Ishikawa (cell line): Measurements from ENCODE around the gene ACO2.

ENCODE experiments used
- CEBPB ChIP-seq: IDR thresholded peaks from 2 replicates; pipeline ENCODE4 v1.6.1; 2012
- CREB1 ChIP-seq: IDR thresholded peaks from 2 replicates; pipeline ENCODE4 v1.6.1; 2012; ENCODE audit warnings: low read depth
- EGR1 ChIP-seq: IDR thresholded peaks from 2 replicates; pipeline ENCODE4 v1.6.1; 2012
- EP300 ChIP-seq: IDR thresholded peaks from 2 replicates; pipeline ENCODE4 v1.6.1; 2012; ENCODE audit warnings: borderline replicate concordance
- FOXM1 ChIP-seq: IDR thresholded peaks from 2 replicates; pipeline ENCODE4 v1.6.1; 2012; ENCODE audit warnings: low read depth, borderline replicate concordance
- NFIC ChIP-seq: IDR thresholded peaks from 2 replicates; pipeline ENCODE4 v1.6.1; 2012
- RAD21 ChIP-seq: IDR thresholded peaks from 2 replicates; pipeline ENCODE4 v1.6.1; 2012; ENCODE audit warnings: low read depth
- TAF1 ChIP-seq: IDR thresholded peaks from 2 replicates; pipeline ENCODE4 v1.6.1; 2012; ENCODE audit warnings: low read depth, mild to moderate bottlenecking
- TCF12 ChIP-seq: IDR thresholded peaks from 2 replicates; pipeline ENCODE4 v1.6.1; 2012; ENCODE audit warnings: low read depth
- TEAD4 ChIP-seq: IDR thresholded peaks from 2 replicates; pipeline ENCODE4 v1.6.1; 2012
- YY1 ChIP-seq: IDR thresholded peaks from 2 replicates; pipeline ENCODE4 v1.6.1; 2012; ENCODE audit warnings: low read depth
- ZBTB7A ChIP-seq: IDR thresholded peaks from 2 replicates; pipeline ENCODE4 v1.6.1; 2012; ENCODE audit warnings: low read depth
- TF ChIP-seq, protein P1 (sequence below): IDR thresholded peaks from 2 replicates; pipeline ENCODE4 v1.6.1; 2012; ENCODE audit warnings: low read depth, mild to moderate bottlenecking
- TF ChIP-seq, protein P2 (sequence below): IDR thresholded peaks from 2 replicates; pipeline ENCODE4 v1.6.1; 2012
- TF ChIP-seq, protein P3 (sequence below): IDR thresholded peaks from 2 replicates; pipeline ENCODE4 v1.6.1; 2012

The ACO2 gene

DNA sequence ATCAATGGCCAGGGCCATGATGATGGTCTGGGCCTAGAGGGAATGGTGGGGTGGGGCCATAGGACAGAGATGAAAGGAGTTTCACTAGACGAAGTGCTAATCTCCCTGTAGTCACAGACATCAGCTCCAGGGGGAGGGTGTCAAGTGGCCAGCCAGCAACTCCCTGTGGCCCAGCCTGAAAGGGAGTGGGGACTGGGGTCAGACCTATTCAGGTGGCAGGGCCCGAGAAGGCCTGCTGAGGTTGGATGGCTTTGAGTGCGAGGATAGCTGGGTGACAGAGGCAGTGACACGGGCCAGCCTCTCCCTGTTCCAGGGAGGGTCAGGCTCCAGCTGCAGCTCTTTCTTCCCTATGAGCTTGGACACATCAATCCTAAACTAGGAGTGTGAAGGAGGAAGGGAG lies 33.4 kb upstream of the ACO2 start:
- no peak for TF ChIP-seq ZBTB7A
- no peak for TF ChIP-seq CREB1
- TF ChIP-seq, protein P1, sequence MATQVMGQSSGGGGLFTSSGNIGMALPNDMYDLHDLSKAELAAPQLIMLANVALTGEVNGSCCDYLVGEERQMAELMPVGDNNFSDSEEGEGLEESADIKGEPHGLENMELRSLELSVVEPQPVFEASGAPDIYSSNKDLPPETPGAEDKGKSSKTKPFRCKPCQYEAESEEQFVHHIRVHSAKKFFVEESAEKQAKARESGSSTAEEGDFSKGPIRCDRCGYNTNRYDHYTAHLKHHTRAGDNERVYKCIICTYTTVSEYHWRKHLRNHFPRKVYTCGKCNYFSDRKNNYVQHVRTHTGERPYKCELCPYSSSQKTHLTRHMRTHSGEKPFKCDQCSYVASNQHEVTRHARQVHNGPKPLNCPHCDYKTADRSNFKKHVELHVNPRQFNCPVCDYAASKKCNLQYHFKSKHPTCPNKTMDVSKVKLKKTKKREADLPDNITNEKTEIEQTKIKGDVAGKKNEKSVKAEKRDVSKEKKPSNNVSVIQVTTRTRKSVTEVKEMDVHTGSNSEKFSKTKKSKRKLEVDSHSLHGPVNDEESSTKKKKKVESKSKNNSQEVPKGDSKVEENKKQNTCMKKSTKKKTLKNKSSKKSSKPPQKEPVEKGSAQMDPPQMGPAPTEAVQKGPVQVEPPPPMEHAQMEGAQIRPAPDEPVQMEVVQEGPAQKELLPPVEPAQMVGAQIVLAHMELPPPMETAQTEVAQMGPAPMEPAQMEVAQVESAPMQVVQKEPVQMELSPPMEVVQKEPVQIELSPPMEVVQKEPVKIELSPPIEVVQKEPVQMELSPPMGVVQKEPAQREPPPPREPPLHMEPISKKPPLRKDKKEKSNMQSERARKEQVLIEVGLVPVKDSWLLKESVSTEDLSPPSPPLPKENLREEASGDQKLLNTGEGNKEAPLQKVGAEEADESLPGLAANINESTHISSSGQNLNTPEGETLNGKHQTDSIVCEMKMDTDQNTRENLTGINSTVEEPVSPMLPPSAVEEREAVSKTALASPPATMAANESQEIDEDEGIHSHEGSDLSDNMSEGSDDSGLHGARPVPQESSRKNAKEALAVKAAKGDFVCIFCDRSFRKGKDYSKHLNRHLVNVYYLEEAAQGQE: no peak
- TF ChIP-seq RAD21: no peak
- TF ChIP-seq TAF1: no peak
- no peak for TF ChIP-seq NFIC
- no peak for TF ChIP-seq YY1
- TF ChIP-seq EGR1: no peak
- TF ChIP-seq TCF12: no peak
- TF ChIP-seq EP300: no peak
- no peak for TF ChIP-seq CEBPB
- no peak for TF ChIP-seq TEAD4
- TF ChIP-seq, protein P2, sequence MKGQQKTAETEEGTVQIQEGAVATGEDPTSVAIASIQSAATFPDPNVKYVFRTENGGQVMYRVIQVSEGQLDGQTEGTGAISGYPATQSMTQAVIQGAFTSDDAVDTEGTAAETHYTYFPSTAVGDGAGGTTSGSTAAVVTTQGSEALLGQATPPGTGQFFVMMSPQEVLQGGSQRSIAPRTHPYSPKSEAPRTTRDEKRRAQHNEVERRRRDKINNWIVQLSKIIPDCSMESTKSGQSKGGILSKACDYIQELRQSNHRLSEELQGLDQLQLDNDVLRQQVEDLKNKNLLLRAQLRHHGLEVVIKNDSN: no peak
- TF ChIP-seq FOXM1: no peak
- TF ChIP-seq, protein P3, sequence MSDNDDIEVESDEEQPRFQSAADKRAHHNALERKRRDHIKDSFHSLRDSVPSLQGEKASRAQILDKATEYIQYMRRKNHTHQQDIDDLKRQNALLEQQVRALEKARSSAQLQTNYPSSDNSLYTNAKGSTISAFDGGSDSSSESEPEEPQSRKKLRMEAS: no peak

DNA sequence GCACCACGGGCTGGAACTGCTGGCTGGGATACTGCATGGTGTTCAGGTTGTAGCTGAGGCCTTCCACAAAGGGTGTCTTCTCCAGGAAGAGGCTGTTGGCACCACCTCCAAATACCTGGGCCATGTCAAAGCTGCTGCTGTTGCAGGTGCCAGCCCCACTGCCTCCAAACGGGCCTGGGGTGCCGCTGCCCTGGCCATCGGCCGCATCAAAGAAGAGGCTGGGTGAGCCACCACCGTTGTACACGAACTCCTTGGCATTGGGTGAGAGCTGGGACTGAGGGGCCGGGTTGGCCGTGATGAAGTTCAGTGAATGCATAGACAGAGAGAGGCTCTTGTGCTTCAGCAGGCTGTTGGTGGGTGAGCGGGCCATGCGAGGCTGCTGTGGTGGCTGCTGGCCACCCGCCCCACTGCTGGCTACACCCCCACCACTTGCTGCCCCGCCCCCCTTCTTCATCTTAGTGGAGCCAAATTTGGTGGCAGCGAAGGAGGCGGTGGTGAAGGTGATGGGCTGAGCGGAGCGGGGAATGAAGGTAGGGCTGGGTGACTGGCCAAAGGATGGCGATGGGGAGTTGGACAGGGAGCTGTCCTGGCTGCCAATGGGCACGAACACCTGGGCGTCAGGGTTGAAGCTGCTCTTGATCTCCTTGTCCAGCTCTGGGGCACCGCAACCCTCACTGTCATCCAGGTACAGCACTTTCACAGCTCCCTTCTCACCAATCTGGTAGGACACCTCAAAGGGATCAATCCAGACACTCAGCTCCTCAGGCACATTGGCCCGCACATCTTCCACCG lies 32.4 kb upstream of the ACO2 start:
- no peak for TF ChIP-seq FOXM1
- TF ChIP-seq, protein P3: no peak
- no peak for TF ChIP-seq CEBPB

DNA sequence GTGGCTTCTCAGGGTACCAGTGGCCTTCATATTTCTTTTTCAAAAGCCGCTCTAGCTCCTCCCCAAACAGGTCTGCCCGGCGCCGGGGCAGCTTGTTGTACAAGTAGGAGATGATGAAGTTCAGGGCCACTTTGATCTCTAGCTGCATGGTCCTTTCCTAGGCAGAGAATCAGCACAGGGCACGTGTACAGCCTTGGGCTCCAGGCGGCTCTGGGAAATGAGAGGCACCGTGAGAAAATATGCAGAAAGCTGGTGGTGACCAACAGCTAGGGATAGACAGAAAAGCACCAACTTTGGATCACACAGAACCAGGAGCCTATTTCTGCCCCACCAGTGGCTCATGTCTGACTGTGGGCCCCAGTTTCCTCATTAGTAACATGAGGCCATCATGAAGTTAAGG lies 31.7 kb upstream of the ACO2 start:
- TF ChIP-seq EP300: no peak
- TF ChIP-seq RAD21: no peak
- no peak for TF ChIP-seq TCF12
- no peak for TF ChIP-seq TEAD4
- TF ChIP-seq TAF1: no peak
- no peak for TF ChIP-seq EGR1
- TF ChIP-seq CEBPB: no peak
- TF ChIP-seq, protein P3: no peak
- TF ChIP-seq FOXM1: no peak
- TF ChIP-seq CREB1: no peak
- TF ChIP-seq, protein P1: no peak

DNA sequence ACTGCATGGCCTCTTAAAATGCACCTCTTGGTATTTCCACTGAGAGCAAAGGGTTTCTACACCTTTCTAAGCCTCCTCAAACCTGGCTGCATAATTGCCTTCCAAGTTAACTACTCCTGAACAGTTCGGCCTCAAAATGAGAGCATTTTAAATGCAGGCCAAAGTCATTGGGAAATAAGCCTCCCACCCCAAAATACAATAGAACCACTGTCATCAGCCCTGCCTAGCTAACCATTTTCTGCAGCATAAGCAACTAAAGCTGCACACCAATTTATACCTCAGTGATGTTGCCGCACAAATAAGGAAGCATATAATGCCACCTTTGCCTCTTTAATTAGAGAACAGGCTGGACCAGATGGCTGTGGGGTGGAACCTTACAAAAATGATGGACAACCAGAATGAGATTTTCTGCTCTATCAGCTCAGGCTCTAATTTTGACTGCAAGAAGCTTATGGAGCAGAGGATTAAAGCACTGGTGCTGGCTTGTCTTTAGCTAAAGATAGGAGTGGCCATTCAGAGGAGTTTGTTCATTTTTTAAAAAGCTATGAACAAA lies 26.6 kb upstream of the ACO2 start:
- TF ChIP-seq CREB1 (no peak), TEAD4 (no peak), FOXM1 (no peak), TCF12 (no peak), TAF1 (no peak), RAD21 (no peak), NFIC (no peak), ZBTB7A (no peak), CEBPB (no peak), YY1 (no peak), EP300 (no peak), EGR1 (no peak)
- TF ChIP-seq, protein P2: no peak
- TF ChIP-seq, protein P1: no peak
- TF ChIP-seq, protein P3: no peak
